Measurements from ENCODE around the gene HABP4.

- TF ChIP-seq CTCF (conservative IDR thresholded peaks at IDR 0.05; ENCODE audit: low read depth, low read length), result no peak
- no peak for TF ChIP-seq EZH2 (IDR thresholded peaks at IDR 0.05; ENCODE audit: borderline replicate concordance, low read depth, low read length, poor library complexity, severe bottlenecking)
Measured at GRCh38 chr9:96499257-96499656, 49.3 kb downstream of the HABP4 start.
